Thoracic aorta (tissue), 2 donors: ENCODE measurements around the gene PLA2G4B. TPM values are rescaled to one million over a fixed set of nuclear protein-coding genes. Genes with fewer than 3 reads are reported as not detected.

ENCODE experiments used
- ATAC-seq: fragments of 150-250 bp; one replicate; pipeline ENCODE4 v1.8.0; 2017; ENCODE audit warnings: low read depth; ENCODE audit not compliant: insufficient number of reproducible peaks, low FRiP score
- DNase-seq: peaks from one replicate; pipeline ENCODE4 v3.0.0-alpha.2; 2020; ENCODE audit warnings: low spot score
- H3K27ac ChIP-seq, 2 donors: fragments of 200-600 bp; sonication (generic); 1 replicate in 1 of 2; 2 replicates in 1 of 2; pipeline ENCODE4 v1.5.1; 2016; ENCODE audit warnings: mild to moderate bottlenecking in 2 of 2, moderate library complexity in 2 of 2
- H3K27me3 ChIP-seq: fragments of 200-600 bp; sonication (generic); replicated peaks from 2 replicates; pipeline ENCODE4 v1.6.0; 2016; ENCODE audit warnings: mild to moderate bottlenecking; ENCODE audit not compliant: insufficient read depth
- H3K36me3 ChIP-seq: fragments of 200-600 bp; sonication (generic); one replicate; pipeline ENCODE4 v1.5.1; 2016
- H3K4me1 ChIP-seq, 2 donors: fragments of 200-600 bp; sonication (generic); 1 replicate in 1 of 2; 2 replicates in 1 of 2; pipeline versions ENCODE4 v1.5.1 to v1.6.0; 2016; ENCODE audit warnings: low read depth in 2 of 2, mild to moderate bottlenecking in 1 of 2; ENCODE audit not compliant: control insufficient read depth in 1 of 2
- H3K4me3 ChIP-seq: fragments of 200-600 bp; sonication (generic); 2 replicates; pipeline ENCODE4 v1.5.1; 2016; ENCODE audit warnings: mild to moderate bottlenecking
- H3K9me3 ChIP-seq: fragments of 200-600 bp; sonication (generic); 2 replicates; pipeline ENCODE4 v1.5.1; 2016
- CTCF ChIP-seq: fragments of 200-600 bp; sonication (generic); IDR thresholded peaks from one replicate; pipeline ENCODE4 v1.5.1; 2019; ENCODE audit warnings: antibody characterized with exemption
- total RNA-seq, 2 donors: library from RNA; depleted of rRNA; stranded (reverse); fragments of >200 nt; gene quantifications; one replicate each; pipeline versions ENCODE4 v1.1.0 to v1.2.3, GENCODE V29; 2016

PLA2G4B gene
- total RNA-seq, 2 donors from 2014 or later = 1.9 to 4.0 TPM

- no peak overlapping the region for H3K4me3 ChIP-seq
- no peaks in the 10 kb centered on the region for H3K36me3 ChIP-seq
- no peaks in the 10 kb centered on the region for H3K27me3 ChIP-seq
- TF ChIP-seq CTCF = no peak
- peaks cover 0 to 20% of the 10 kb centered on the region in 2 donors for H3K4me1 ChIP-seq
- DNase-seq (no peak), ATAC-seq (no peak)
- H3K27ac ChIP-seq = no peak overlapping the region
- no peaks in the 10 kb centered on the region for H3K9me3 ChIP-seq
Observed at GRCh38 chr15:41806291-41807181, 32.1 kb upstream of the PLA2G4B start.

DNA sequence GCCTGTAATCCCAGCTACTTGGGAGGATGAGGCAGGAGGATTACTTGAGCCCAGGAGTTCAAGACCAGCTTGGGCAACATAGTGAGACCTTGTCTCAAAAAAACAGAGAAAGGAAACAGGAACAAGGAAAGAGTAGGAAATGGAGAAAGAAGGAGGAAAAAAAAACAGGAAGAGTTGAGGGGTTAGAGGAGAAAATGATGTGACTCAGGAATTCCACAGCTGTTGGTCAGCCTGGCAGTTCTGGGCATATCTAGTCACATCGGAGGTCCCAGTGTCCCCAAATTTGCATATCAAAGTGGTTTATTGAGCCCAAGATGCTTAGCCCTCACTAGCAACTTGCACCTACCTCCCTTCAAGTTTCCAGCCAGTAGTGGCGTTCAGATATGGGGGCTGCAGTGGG, 29.5 kb upstream of the PLA2G4B start:
- ATAC-seq (no peak), DNase-seq (no peak)
- no peak for TF ChIP-seq CTCF
- H3K4me1 ChIP-seq = peaks cover 0 to 16% of the 10 kb centered on the region in 2 donors
- no peaks in the 10 kb centered on the region for H3K27me3 ChIP-seq
- no peaks in the 10 kb centered on the region for H3K9me3 ChIP-seq
- no peak overlapping the region for H3K27ac ChIP-seq
- H3K36me3 ChIP-seq = peaks cover 13% of the 10 kb centered on the region
- no peak overlapping the region for H3K4me3 ChIP-seq

GRCh38 chr15:41809526-41810220, 29.0 kb upstream of the PLA2G4B start:
- H3K4me3 ChIP-seq = no peak overlapping the region
- ATAC-seq (no peak), DNase-seq (no peak)
- TF ChIP-seq CTCF = no peak
- H3K4me1 ChIP-seq = peaks cover 0 to 10% of the 10 kb centered on the region in 2 donors
- H3K27me3 ChIP-seq = no peaks in the 10 kb centered on the region
- H3K27ac ChIP-seq = no peak overlapping the region
- H3K36me3 ChIP-seq = peaks cover 16% of the 10 kb centered on the region
- H3K9me3 ChIP-seq = no peaks in the 10 kb centered on the region

- H3K9me3 ChIP-seq = no peaks in the 10 kb centered on the region
- ATAC-seq (no peak), DNase-seq (no peak)
- H3K4me3 ChIP-seq = no peak overlapping the region
- no peaks in the 10 kb centered on the region for H3K27me3 ChIP-seq
- H3K4me1 ChIP-seq = no peaks in the 10 kb centered on the region
- no peak overlapping the region for H3K27ac ChIP-seq
- no peak for TF ChIP-seq CTCF
- H3K36me3 ChIP-seq = peaks cover 25% of the 10 kb centered on the region
Observed at GRCh38 chr15:41810651-41811431, 27.8 kb upstream of the PLA2G4B start.
